ENCODE data around the gene PLEKHA7.

The PLEKHA7 gene

GRCh38 chr11:17026487-17027082 lies 12.4 kb upstream of the PLEKHA7 start:
- no peak for TF ChIP-seq MAX (IDR thresholded peaks at IDR 0.05; ENCODE audit: low read depth, low read length)
- DNase-seq (ENCODE audit: low read depth): no peak
- H3K4me3 ChIP-seq (ENCODE audit: low read depth, low read length): no peak overlapping the region

- DNase-seq (ENCODE audit: low read depth): no peak
- TF ChIP-seq CTCF (IDR thresholded peaks at IDR 0.05; ENCODE audit: low read depth, low read length) (no peak), POLR2A (IDR thresholded peaks at IDR 0.05; ENCODE audit: extremely low read depth, insufficient read length) (no peak), MAX (IDR thresholded peaks at IDR 0.05; ENCODE audit: low read depth, low read length) (no peak)
- H3K4me3 ChIP-seq (ENCODE audit: low read depth, low read length): no peak overlapping the region
Observed at GRCh38 chr11:17024924-17025323, 10.7 kb upstream of the PLEKHA7 start.

GRCh38 chr11:17021511-17021910 lies 7.3 kb upstream of the PLEKHA7 start:
- no peak for DNase-seq (ENCODE audit: low read depth)
- TF ChIP-seq MAX (IDR thresholded peaks at IDR 0.05; ENCODE audit: low read depth, low read length) (no peak), MYC (IDR thresholded peaks at IDR 0.05; ENCODE audit: low read depth, low read length) (no peak), CTCF (IDR thresholded peaks at IDR 0.05; ENCODE audit: low read depth, low read length) (no peak), POLR2A (IDR thresholded peaks at IDR 0.05; ENCODE audit: extremely low read depth, insufficient read length) (no peak)
- H3K4me3 ChIP-seq (ENCODE audit: low read depth, low read length): no peak overlapping the region

- no peak for DNase-seq (ENCODE audit: low read depth)
- H3K4me3 ChIP-seq (ENCODE audit: low read depth, low read length): no peak overlapping the region
- TF ChIP-seq CTCF (IDR thresholded peaks at IDR 0.05; ENCODE audit: low read depth, low read length) (no peak), POLR2A (IDR thresholded peaks at IDR 0.05; ENCODE audit: extremely low read depth, insufficient read length) (no peak), MAX (IDR thresholded peaks at IDR 0.05; ENCODE audit: low read depth, low read length) (no peak)
Observed at GRCh38 chr11:17020831-17021230, 6.6 kb upstream of the PLEKHA7 start.

- no peak for DNase-seq (ENCODE audit: low read depth)
- no peak overlapping the region for H3K4me3 ChIP-seq (ENCODE audit: low read depth, low read length)
- TF ChIP-seq CTCF (IDR thresholded peaks at IDR 0.05; ENCODE audit: low read depth, low read length): no peak
- no peak for TF ChIP-seq MAX (IDR thresholded peaks at IDR 0.05; ENCODE audit: low read depth, low read length)
Observed at GRCh38 chr11:17019232-17019631, 5.0 kb upstream of the PLEKHA7 start.

GRCh38 chr11:17015627-17016126 lies 1.5 kb upstream of the PLEKHA7 start:
- no peak overlapping the region for H3K4me3 ChIP-seq (ENCODE audit: low read depth, low read length)
- no peak for DNase-seq (ENCODE audit: low read depth)
- TF ChIP-seq POLR2A (IDR thresholded peaks at IDR 0.05; ENCODE audit: extremely low read depth, insufficient read length) (no peak), MYC (IDR thresholded peaks at IDR 0.05; ENCODE audit: low read depth, low read length) (no peak), CTCF (IDR thresholded peaks at IDR 0.05; ENCODE audit: low read depth, low read length) (no peak), MAX (IDR thresholded peaks at IDR 0.05; ENCODE audit: low read depth, low read length) (no peak)
